ENCODE data around the gene OXCT2.
A peak's percentile ranks its signal among the peaks of the same experiment; 100 is the strongest.

The OXCT2 gene

GRCh38 chr1:39761557-39762260 lies 9.4 kb downstream of the OXCT2 start:
- DNase-seq, result no peak

- DNase-seq, result no peak
These were observed 10.1 kb downstream of the OXCT2 start for GRCh38 chr1:39761016-39761415.

GRCh38 chr1:39760074-39761008 lies 10.8 kb downstream of the OXCT2 start:
- DNase-seq, result no peak

- no peak for DNase-seq
These were observed 11.8 kb downstream of the OXCT2 start for GRCh38 chr1:39759436-39759726.

GRCh38 chr1:39758556-39759435 lies 12.4 kb downstream of the OXCT2 start:
- DNase-seq, result peak; percentile 77

GRCh38 chr1:39757501-39757900 lies 13.6 kb downstream of the OXCT2 start:
- no peak for DNase-seq

- DNase-seq, result no peak
These were observed 15.0 kb downstream of the OXCT2 start for GRCh38 chr1:39755965-39756659.

GRCh38 chr1:39754906-39755504 lies 16.1 kb downstream of the OXCT2 start:
- no peak for DNase-seq

- DNase-seq, result no peak
These were observed 17.1 kb downstream of the OXCT2 start for GRCh38 chr1:39754026-39754570.

GRCh38 chr1:39753132-39754025 lies 17.8 kb downstream of the OXCT2 start:
- no peak for DNase-seq

- DNase-seq, result no peak
These were observed 18.4 kb downstream of the OXCT2 start for GRCh38 chr1:39752703-39753102.

GRCh38 chr1:39751595-39751994 lies 19.6 kb downstream of the OXCT2 start:
- DNase-seq, result no peak

GRCh38 chr1:39745016-39745670 lies 26.0 kb downstream of the OXCT2 start:
- no peak for DNase-seq

- peak; percentile 97 for DNase-seq
These were observed 32.4 kb downstream of the OXCT2 start, which contains the start of gene PPIE for GRCh38 chr1:39738622-39739366. Gene PPIE, plus strand, starts transcription at chr1:39738882. Its CDS starts 19 bp downstream, at chr1:39738901.

GRCh38 chr1:39737546-39738169 lies 33.5 kb downstream of the OXCT2 start:
- DNase-seq, result no peak

- no peak for DNase-seq
These were observed 35.4 kb downstream of the OXCT2 start for GRCh38 chr1:39735731-39736130.

GRCh38 chr1:39733161-39733560 lies 38.0 kb downstream of the OXCT2 start:
- no peak for DNase-seq

GRCh38 chr1:39732730-39733129 lies 38.4 kb downstream of the OXCT2 start:
- no peak for DNase-seq

GRCh38 chr1:39729842-39730241 lies 41.3 kb downstream of the OXCT2 start:
- no peak for DNase-seq

Measured in COR-L47 (cell line).